Epithelial cell of esophagus (primary cell): ENCODE data around the gene RNF220.

Source experiments
- DNase-seq: peaks from one replicate; pipeline ENCODE4 v3.0.0; 2010; ENCODE audit warnings: low read depth
- H3K4me3 ChIP-seq: 2 replicates; pipeline ENCODE4 v1.5.1; 2011; ENCODE audit warnings: mild to moderate bottlenecking, low read length, control low read depth
- CTCF ChIP-seq: IDR thresholded peaks from 2 replicates; pipeline ENCODE4 v1.5.1; 2011; ENCODE audit warnings: low read depth, mild to moderate bottlenecking, low read length, control low read depth, inconsistent platforms; ENCODE audit not compliant: insufficient read depth; ENCODE audit errors: missing control alignments

RNF220 gene

GRCh38 chr1:44587796-44588460 is 182.9 kb downstream of the RNF220 start:
- no peak overlapping the region for H3K4me3 ChIP-seq
- DNase-seq = peak; percentile 27
- TF ChIP-seq CTCF = no peak

- no peak for TF ChIP-seq CTCF
- DNase-seq = no peak
- no peak overlapping the region for H3K4me3 ChIP-seq
Measured at GRCh38 chr1:44588551-44589210, 183.6 kb downstream of the RNF220 start.

GRCh38 chr1:44590475-44590874 is 185.4 kb downstream of the RNF220 start:
- TF ChIP-seq CTCF = no peak
- peak; percentile 40 for DNase-seq

GRCh38 chr1:44591381-44591780 is 186.3 kb downstream of the RNF220 start:
- DNase-seq = no peak
- H3K4me3 ChIP-seq = no peak overlapping the region
- no peak for TF ChIP-seq CTCF

More at GRCh38 chr1:44590475-44590874, 185.4 kb downstream of the RNF220 start:
- H3K4me3 ChIP-seq = no peak overlapping the region

GRCh38 chr1:44592208-44593145 is 187.4 kb downstream of the RNF220 start:
- DNase-seq = no peak
- no peak overlapping the region for H3K4me3 ChIP-seq
- TF ChIP-seq CTCF = no peak

- no peak overlapping the region for H3K4me3 ChIP-seq
- DNase-seq = no peak
- no peak for TF ChIP-seq CTCF
Measured at GRCh38 chr1:44594353-44594752, 189.3 kb downstream of the RNF220 start.
